ENCODE results near the gene SFT2D2. TPM values are rescaled to one million over a fixed set of nuclear protein-coding genes. Genes with fewer than 3 reads are reported as not detected.

Gene SFT2D2
- total RNA-seq, 1 donor from 2014 or later: 30.5 TPM

GRCh38 chr1:168220470-168220871 lies 5.3 kb upstream of the SFT2D2 start:
- no peak overlapping the region for H3K4me2 ChIP-seq
- no peak overlapping the region for H2AFZ ChIP-seq (replicated peaks)
- H3F3A ChIP-seq (ENCODE audit: low read depth): no peaks in the 10 kb centered on the region
- H3K9me3 ChIP-seq (ENCODE audit: low read depth): no peaks in the 10 kb centered on the region
- H3K4me3 ChIP-seq: no peak overlapping the region
- Mint-ChIP-seq H3K36me3 (no peaks in the 10 kb centered on the region), H3K27ac (no peak overlapping the region), H3K4me3 (no peak overlapping the region), H3K4me1 (peaks cover 12% of the 10 kb centered on the region), H3K27me3 (ENCODE audit: insufficient read depth, low read depth) (no peaks in the 10 kb centered on the region), H3K9me3 (peaks cover 3% of the 10 kb centered on the region)
- no peaks in the 10 kb centered on the region for H4K20me1 ChIP-seq (ENCODE audit: low read depth)
- no peaks in the 10 kb centered on the region for H3K79me2 ChIP-seq (ENCODE audit: low read depth)
- no peak for TF ChIP-seq EZH2 (IDR thresholded peaks at IDR 0.05)
- TF ChIP-seq CTCF (IDR thresholded peaks at IDR 0.05): no peak
- TF ChIP-seq EZH2phosphoT487 (IDR thresholded peaks at IDR 0.05): no peak
- no peaks in the 10 kb centered on the region for H3K4me1 ChIP-seq
- H3K9ac ChIP-seq: no peak overlapping the region
- no peaks in the 10 kb centered on the region for H3K36me3 ChIP-seq
- H3K27ac ChIP-seq: no peak overlapping the region
- no peak for DNase-seq (ENCODE audit: low spot score)
- no peaks in the 10 kb centered on the region for H3K27me3 ChIP-seq

GRCh38 chr1:168221275-168221674 lies 4.5 kb upstream of the SFT2D2 start:
- DNase-seq (ENCODE audit: low spot score): no peak
- H3K36me3 ChIP-seq: no peaks in the 10 kb centered on the region
- peaks cover 3% of the 10 kb centered on the region for H3K79me2 ChIP-seq (ENCODE audit: low read depth)
- H3K4me1 Mint-ChIP-seq: peaks cover 14% of the 10 kb centered on the region
- no peaks in the 10 kb centered on the region for H4K20me1 ChIP-seq (ENCODE audit: low read depth)
- H3K4me3 ChIP-seq: no peak overlapping the region
- H3F3A ChIP-seq (ENCODE audit: low read depth): no peaks in the 10 kb centered on the region
- H3K4me2 ChIP-seq: no peak overlapping the region
- no peaks in the 10 kb centered on the region for H3K36me3 Mint-ChIP-seq
- no peak overlapping the region for H3K4me3 Mint-ChIP-seq
- H3K27me3 ChIP-seq: no peaks in the 10 kb centered on the region
- H3K27me3 Mint-ChIP-seq (ENCODE audit: insufficient read depth, low read depth): no peaks in the 10 kb centered on the region
- H2AFZ ChIP-seq (replicated peaks): no peak overlapping the region
- H3K9me3 Mint-ChIP-seq: peaks cover 3% of the 10 kb centered on the region
- no peak overlapping the region for H3K9ac ChIP-seq
- no peaks in the 10 kb centered on the region for H3K9me3 ChIP-seq (ENCODE audit: low read depth)
- no peaks in the 10 kb centered on the region for H3K4me1 ChIP-seq
- no peak overlapping the region for H3K27ac Mint-ChIP-seq
- no peak overlapping the region for H3K27ac ChIP-seq
- TF ChIP-seq CTCF (IDR thresholded peaks at IDR 0.05) (no peak), EZH2 (IDR thresholded peaks at IDR 0.05) (no peak), EZH2phosphoT487 (IDR thresholded peaks at IDR 0.05) (no peak)

GRCh38 chr1:168223261-168223660 lies 2.5 kb upstream of the SFT2D2 start:
- Histone ChIP-seq H3K79me2 (ENCODE audit: low read depth) (peaks cover 21% of the 10 kb centered on the region), H3K4me3 (no peak overlapping the region), H4K20me1 (ENCODE audit: low read depth) (no peaks in the 10 kb centered on the region), H3K36me3 (no peaks in the 10 kb centered on the region), H3K9me3 (ENCODE audit: low read depth) (no peaks in the 10 kb centered on the region), H3F3A (ENCODE audit: low read depth) (no peaks in the 10 kb centered on the region), H3K27ac (no peak overlapping the region), H3K4me1 (peaks cover 8% of the 10 kb centered on the region), H2AFZ (replicated peaks) (no peak overlapping the region), H3K4me2 (no peak overlapping the region), H3K9ac (no peak overlapping the region), H3K27me3 (no peaks in the 10 kb centered on the region)
- H3K36me3 Mint-ChIP-seq: no peaks in the 10 kb centered on the region
- H3K27ac Mint-ChIP-seq: no peak overlapping the region
- peaks cover 29% of the 10 kb centered on the region for H3K4me1 Mint-ChIP-seq
- TF ChIP-seq CTCF (IDR thresholded peaks at IDR 0.05) (no peak), EZH2 (IDR thresholded peaks at IDR 0.05) (no peak), EZH2phosphoT487 (IDR thresholded peaks at IDR 0.05) (no peak)
- H3K27me3 Mint-ChIP-seq (ENCODE audit: insufficient read depth, low read depth): no peaks in the 10 kb centered on the region
- H3K9me3 Mint-ChIP-seq: peaks cover 3% of the 10 kb centered on the region
- no peak overlapping the region for H3K4me3 Mint-ChIP-seq
- no peak for DNase-seq (ENCODE audit: low spot score)

Measured in neural progenitor cell (in vitro differentiated cells).